ENCODE results near the gene ANKRD55. TPM values are rescaled to one million over a fixed set of nuclear protein-coding genes. Genes with fewer than 3 reads are reported as not detected.

The ANKRD55 gene
- total and polyA plus RNA-seq, 2 donors (not counting 1 experiment from before 2014, with no cell fraction given) = not detected

GRCh38 chr5:56190497-56190896 lies 42.6 kb downstream of the ANKRD55 start:
- no peaks in the 10 kb centered on the region for H3K36me3 ChIP-seq (ENCODE audit: control insufficient read depth, insufficient read depth, low read length)
- no peaks in the 10 kb centered on the region for H3K4me1 ChIP-seq (ENCODE audit: control insufficient read depth, extremely low read depth, insufficient read depth, low read length)
- H3K4me2 ChIP-seq (ENCODE audit: extremely low read depth, insufficient read depth, low read length) = no peak overlapping the region
- no peaks in the 10 kb centered on the region for H3K9me3 ChIP-seq (ENCODE audit: control insufficient read depth, insufficient read depth, low read depth, low read length)
- H3K9ac ChIP-seq (ENCODE audit: insufficient read depth, low read length) = no peak overlapping the region
- H4K20me1 ChIP-seq (ENCODE audit: control insufficient read depth, extremely low read depth, insufficient read depth, low read length) = no peaks in the 10 kb centered on the region
- no peak overlapping the region for H3K27ac ChIP-seq (ENCODE audit: insufficient read depth, low read length)
- no peak overlapping the region for H3K4me3 ChIP-seq (replicated peaks in 1 of 4; ENCODE audit: control extremely low read depth in 1 of 4, insufficient read depth in 1 of 4, low read depth in 3 of 4, low read length in 4 of 4)
- DNase-seq (ENCODE audit: low read depth in 2 of 2) = peak; percentile 75 to 76
- H2AFZ ChIP-seq (ENCODE audit: low read length) = no peak overlapping the region
- no peaks in the 10 kb centered on the region for H3K27me3 ChIP-seq (ENCODE audit: control insufficient read depth, insufficient read depth, low read length)
- TF ChIP-seq EZH2 (IDR thresholded peaks at IDR 0.05; ENCODE audit: low read length, missing control alignments) = no peak
- no peak for TF ChIP-seq CTCF (conservative IDR thresholded peaks at IDR 0.05 in 1 of 2, IDR thresholded peaks at IDR 0.05 in 1 of 2; ENCODE audit: low read depth in 1 of 2, low read length in 2 of 2)
- H3K79me2 ChIP-seq (ENCODE audit: control insufficient read depth, insufficient read depth, low read length) = no peaks in the 10 kb centered on the region

- H3K9ac ChIP-seq (ENCODE audit: insufficient read depth, low read length) = no peak overlapping the region
- H3K27me3 ChIP-seq (ENCODE audit: control insufficient read depth, insufficient read depth, low read length) = no peaks in the 10 kb centered on the region
- no peaks in the 10 kb centered on the region for H4K20me1 ChIP-seq (ENCODE audit: control insufficient read depth, extremely low read depth, insufficient read depth, low read length)
- no peak overlapping the region for H3K27ac ChIP-seq (ENCODE audit: insufficient read depth, low read length)
- no peaks in the 10 kb centered on the region for H3K79me2 ChIP-seq (ENCODE audit: control insufficient read depth, insufficient read depth, low read length)
- H3K4me3 ChIP-seq (replicated peaks in 1 of 4; ENCODE audit: control extremely low read depth in 1 of 4, insufficient read depth in 1 of 4, low read depth in 3 of 4, low read length in 4 of 4) = no peak overlapping the region
- H3K4me1 ChIP-seq (ENCODE audit: control insufficient read depth, extremely low read depth, insufficient read depth, low read length) = peaks cover 5% of the 10 kb centered on the region
- TF ChIP-seq CTCF (conservative IDR thresholded peaks at IDR 0.05 in 1 of 2, IDR thresholded peaks at IDR 0.05 in 1 of 2; ENCODE audit: low read depth in 1 of 2, low read length in 2 of 2) = no peak
- TF ChIP-seq EZH2 (IDR thresholded peaks at IDR 0.05; ENCODE audit: low read length, missing control alignments) = no peak
- no peak overlapping the region for H2AFZ ChIP-seq (ENCODE audit: low read length)
- H3K4me2 ChIP-seq (ENCODE audit: extremely low read depth, insufficient read depth, low read length) = no peak overlapping the region
- DNase-seq (ENCODE audit: low read depth in 2 of 2) = no peak
- H3K36me3 ChIP-seq (ENCODE audit: control insufficient read depth, insufficient read depth, low read length) = no peaks in the 10 kb centered on the region
- H3K9me3 ChIP-seq (ENCODE audit: control insufficient read depth, insufficient read depth, low read depth, low read length) = no peaks in the 10 kb centered on the region
These were observed 47.3 kb downstream of the ANKRD55 start for GRCh38 chr5:56185768-56186311.

GRCh38 chr5:56183506-56183905 lies 49.6 kb downstream of the ANKRD55 start:
- Histone ChIP-seq H3K4me3 (replicated peaks in 1 of 4; ENCODE audit: control extremely low read depth in 1 of 4, insufficient read depth in 1 of 4, low read depth in 3 of 4, low read length in 4 of 4) (no peak overlapping the region), H3K27ac (ENCODE audit: insufficient read depth, low read length) (no peak overlapping the region), H3K4me1 (ENCODE audit: control insufficient read depth, extremely low read depth, insufficient read depth, low read length) (peaks cover 5% of the 10 kb centered on the region), H3K9me3 (ENCODE audit: control insufficient read depth, insufficient read depth, low read depth, low read length) (no peaks in the 10 kb centered on the region), H3K79me2 (ENCODE audit: control insufficient read depth, insufficient read depth, low read length) (no peaks in the 10 kb centered on the region), H2AFZ (ENCODE audit: low read length) (no peak overlapping the region), H3K9ac (ENCODE audit: insufficient read depth, low read length) (no peak overlapping the region), H4K20me1 (ENCODE audit: control insufficient read depth, extremely low read depth, insufficient read depth, low read length) (no peaks in the 10 kb centered on the region), H3K27me3 (ENCODE audit: control insufficient read depth, insufficient read depth, low read length) (no peaks in the 10 kb centered on the region), H3K36me3 (ENCODE audit: control insufficient read depth, insufficient read depth, low read length) (no peaks in the 10 kb centered on the region), H3K4me2 (ENCODE audit: extremely low read depth, insufficient read depth, low read length) (no peak overlapping the region)
- DNase-seq (ENCODE audit: low read depth in 2 of 2) = peak; percentile 70 to 98
- TF ChIP-seq EZH2 (IDR thresholded peaks at IDR 0.05; ENCODE audit: low read length, missing control alignments) (no peak), CTCF (conservative IDR thresholded peaks at IDR 0.05 in 1 of 2, IDR thresholded peaks at IDR 0.05 in 1 of 2; ENCODE audit: low read depth in 1 of 2, low read length in 2 of 2) (no peak)

Data from fibroblast of lung (primary cell).